Neuronal stem cell (in vitro differentiated cells): ENCODE results near the gene RTN4.

ENCODE experiments used
- DNase-seq: peaks from one replicate; pipeline ENCODE4 v3.0.0-alpha.2; 2013; ENCODE audit warnings: low spot score
- H2AFZ ChIP-seq: one replicate; pipeline ENCODE4 v1.6.1; 2013; ENCODE audit warnings: mild to moderate bottlenecking, low read length, inconsistent platforms
- H2AK5ac ChIP-seq: 2 replicates; pipeline ENCODE4 v1.6.1; 2013; ENCODE audit warnings: low read depth, mild to moderate bottlenecking, inconsistent platforms, low read length, moderate library complexity, mixed read lengths
- H2BK120ac ChIP-seq: 2 replicates; pipeline ENCODE4 v1.6.1; 2013; ENCODE audit warnings: low read depth, mild to moderate bottlenecking, inconsistent platforms, low read length, moderate library complexity, mixed read lengths
- H2BK12ac ChIP-seq: one replicate; pipeline ENCODE4 v1.6.1; 2013; ENCODE audit warnings: low read length, inconsistent platforms
- H2BK15ac ChIP-seq: 2 replicates; pipeline ENCODE4 v1.6.1; 2013; ENCODE audit warnings: mild to moderate bottlenecking, low read length, inconsistent platforms, mixed read lengths
- H2BK5ac ChIP-seq: one replicate; pipeline ENCODE4 v1.6.1; 2013; ENCODE audit warnings: inconsistent platforms, mild to moderate bottlenecking, low read length, moderate library complexity
- H3K14ac ChIP-seq: one replicate; pipeline ENCODE4 v1.6.1; 2013; ENCODE audit warnings: low read length, inconsistent platforms
- H3K18ac ChIP-seq: 2 replicates; pipeline ENCODE4 v1.6.1; 2013; ENCODE audit warnings: low read length, inconsistent platforms
- H3K23ac ChIP-seq: 2 replicates; pipeline ENCODE4 v1.6.1; 2013; ENCODE audit warnings: low read depth, mild to moderate bottlenecking, mixed read lengths, low read length, inconsistent platforms; ENCODE audit not compliant: poor library complexity
- H3K27ac ChIP-seq: replicated peaks from 3 replicates; pipeline ENCODE4 v1.5.1; 2013; ENCODE audit warnings: low read length, inconsistent platforms
- H3K27me3 ChIP-seq, 3 experiments: 2 replicates each; pipeline ENCODE4 v1.6.1; 2013; ENCODE audit warnings: low read length in 3 of 3, mild to moderate bottlenecking in 2 of 3, inconsistent platforms in 1 of 3, low read depth in 1 of 3, mixed read lengths in 1 of 3, moderate library complexity in 1 of 3; ENCODE audit not compliant: control insufficient read depth in 3 of 3, insufficient read depth in 3 of 3
- H3K36me3 ChIP-seq, 2 donors: replicated peaks in 1 of 2; 2 replicates each; pipeline ENCODE4 v1.6.1; 2013; ENCODE audit warnings: low read length in 2 of 2; ENCODE audit not compliant: control insufficient read depth in 2 of 2, insufficient read depth in 2 of 2
- H3K4ac ChIP-seq: 2 replicates; pipeline ENCODE4 v1.6.1; 2013; ENCODE audit warnings: inconsistent platforms, mild to moderate bottlenecking, low read length, moderate library complexity
- H3K4me1 ChIP-seq, 2 donors: 1 replicate in 1 of 2; 2 replicates in 1 of 2; pipeline ENCODE4 v1.6.1; 2013; ENCODE audit warnings: low read length in 2 of 2, low read depth in 1 of 2; ENCODE audit not compliant: control insufficient read depth in 2 of 2, insufficient read depth in 1 of 2
- H3K4me2 ChIP-seq: one replicate; pipeline ENCODE4 v1.6.1; 2013; ENCODE audit warnings: mild to moderate bottlenecking, low read length, inconsistent platforms; ENCODE audit not compliant: insufficient read depth, poor library complexity, severe bottlenecking
- H3K4me3 ChIP-seq, 2 donors: 2 replicates each; pipeline ENCODE4 v1.5.1; 2013; ENCODE audit warnings: low read length in 2 of 2, mild to moderate bottlenecking in 2 of 2, inconsistent platforms in 1 of 2, moderate library complexity in 1 of 2
- H3K79me1 ChIP-seq: one replicate; pipeline ENCODE4 v1.6.1; 2013; ENCODE audit warnings: low read depth, mild to moderate bottlenecking, inconsistent platforms, low read length, moderate library complexity
- H3K9ac ChIP-seq: one replicate; pipeline ENCODE4 v1.6.1; 2013; ENCODE audit warnings: mild to moderate bottlenecking, low read depth, low read length, inconsistent platforms; ENCODE audit not compliant: poor library complexity
- H3K9me3 ChIP-seq, 2 donors: replicated peaks in 1 of 2; 2 replicates each; pipeline versions ENCODE3 to v1.6.1; 2013; ENCODE audit warnings: low read length in 2 of 2, mild to moderate bottlenecking in 2 of 2, inconsistent platforms in 1 of 2, low read depth in 1 of 2, mixed read lengths in 1 of 2, moderate library complexity in 1 of 2; ENCODE audit not compliant: control insufficient read depth in 2 of 2, insufficient read depth in 1 of 2
- H4K8ac ChIP-seq: one replicate; pipeline ENCODE4 v1.6.1; 2013; ENCODE audit warnings: low read depth, mild to moderate bottlenecking, inconsistent platforms, low read length, moderate library complexity
- H4K91ac ChIP-seq: one replicate; pipeline ENCODE4 v1.6.1; 2013; ENCODE audit warnings: low read length, low read depth, mild to moderate bottlenecking, inconsistent platforms; ENCODE audit not compliant: poor library complexity
- WGBS, 2 donors: extraction: QIAGEN DNeasy Blood & Tissue Kit; methylation state at CpG; one replicate each; pipeline ENCODE4 v1.1.7; 2013; ENCODE audit warnings: missing lambda C conversion rate in 2 of 2, mixed read lengths in 1 of 2; ENCODE audit not compliant: insufficient read length in 2 of 2, insufficient replicate concordance in 1 of 2; ENCODE audit errors: extremely low coverage in 2 of 2; 5-methylcytosine and 5-hydroxymethylcytosine counted together

RTN4 gene

DNA sequence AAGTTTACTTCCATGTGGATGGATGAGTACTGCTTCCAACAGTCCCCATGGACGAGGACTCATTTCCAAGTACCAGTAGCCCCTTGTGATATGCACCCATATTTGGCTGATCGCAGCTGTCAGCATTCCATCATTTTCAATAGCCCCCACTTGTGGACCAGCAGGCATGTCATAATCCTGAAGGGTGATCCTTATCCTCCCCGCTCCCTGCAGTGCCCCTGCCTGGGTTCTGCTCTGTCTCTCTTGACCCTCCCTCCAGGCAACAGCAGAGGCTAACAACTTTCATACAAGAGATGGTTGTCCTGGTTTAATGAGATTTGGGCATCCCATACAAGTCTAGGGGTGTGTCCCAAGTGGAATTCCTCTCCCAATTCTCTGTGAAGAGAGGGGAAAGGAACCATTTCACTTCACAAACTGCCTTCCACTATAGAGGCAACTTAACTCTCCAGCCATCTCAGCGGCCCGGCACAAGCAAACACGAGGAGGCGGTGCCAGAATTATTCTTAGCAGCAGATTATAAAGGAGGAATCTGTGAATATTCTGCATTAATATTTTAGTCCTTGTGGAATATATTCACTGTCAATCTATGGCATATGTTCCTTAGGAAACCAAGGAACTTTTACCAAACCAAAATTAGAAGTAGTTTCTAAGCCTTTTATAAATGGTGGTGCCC lies 110.7 kb downstream of the RTN4 start:
- H3K36me3 ChIP-seq: no peaks in the 10 kb centered on the region
- no peak overlapping the region for H4K91ac ChIP-seq
- no peak for DNase-seq
- no peak overlapping the region for H3K4me3 ChIP-seq
- H3K14ac ChIP-seq: no peak overlapping the region
- peaks cover 0 to 4% of the 10 kb centered on the region in 2 donors for H3K4me1 ChIP-seq
- H2BK12ac ChIP-seq: no peak overlapping the region
- no peak overlapping the region for H3K9ac ChIP-seq
- H3K18ac ChIP-seq: no peak overlapping the region
- H3K79me1 ChIP-seq: no peaks in the 10 kb centered on the region
- peaks cover 0 to 2% of the 10 kb centered on the region in 2 donors for H3K9me3 ChIP-seq
- no peak overlapping the region for H2AK5ac ChIP-seq
- peaks cover 0 to 4% (median 0%) of the 10 kb centered on the region in 3 experiments for H3K27me3 ChIP-seq
- H3K4me2 ChIP-seq: no peak overlapping the region
- H3K27ac ChIP-seq: no peak overlapping the region
- H3K4ac ChIP-seq: no peak overlapping the region
- no peak overlapping the region for H2BK5ac ChIP-seq
- no CpG with 5 or more reads among the region's 7 CpGs for WGBS, 2 donors
- H2AFZ ChIP-seq: no peak overlapping the region
- H2BK15ac ChIP-seq: no peak overlapping the region
- no peak overlapping the region for H4K8ac ChIP-seq
- H2BK120ac ChIP-seq: no peak overlapping the region
- H3K23ac ChIP-seq: no peak overlapping the region

GRCh38 chr2:54936766-54937165 lies 113.5 kb downstream of the RTN4 start:
- Histone ChIP-seq H2BK15ac (no peak overlapping the region), H4K91ac (no peak overlapping the region), H2AK5ac (no peak overlapping the region), H4K8ac (no peak overlapping the region), H3K18ac (no peak overlapping the region), H3K9ac (no peak overlapping the region), H3K79me1 (no peaks in the 10 kb centered on the region), H3K4ac (no peak overlapping the region), H2AFZ (no peak overlapping the region), H3K14ac (no peak overlapping the region), H3K27ac (no peak overlapping the region), H3K23ac (no peak overlapping the region), H3K27me3 (peaks cover 0 to 4% (median 0%) of the 10 kb centered on the region in 3 experiments), H2BK5ac (no peak overlapping the region), H3K9me3 (peaks cover 0 to 2% of the 10 kb centered on the region in 2 donors), H2BK120ac (no peak overlapping the region), H3K4me3 (no peak overlapping the region), H3K36me3 (no peaks in the 10 kb centered on the region), H3K4me1 (peaks cover 0 to 4% of the 10 kb centered on the region in 2 donors), H2BK12ac (no peak overlapping the region), H3K4me2 (no peak overlapping the region)
- WGBS, 2 donors: no CpG with 5 or more reads among the region's 8 CpGs
- no peak for DNase-seq

GRCh38 chr2:54935389-54935788 lies 114.9 kb downstream of the RTN4 start:
- H2BK120ac ChIP-seq: no peak overlapping the region
- H3K14ac ChIP-seq: no peak overlapping the region
- H3K18ac ChIP-seq: no peak overlapping the region
- H3K23ac ChIP-seq: no peak overlapping the region
- no peaks in the 10 kb centered on the region for H3K4me1 ChIP-seq
- H3K27ac ChIP-seq: no peak overlapping the region
- no peaks in the 10 kb centered on the region for H3K36me3 ChIP-seq
- H2BK15ac ChIP-seq: no peak overlapping the region
- H4K8ac ChIP-seq: no peak overlapping the region
- no CpG with 5 or more reads among the region's 4 CpGs for WGBS, 2 donors
- H4K91ac ChIP-seq: no peak overlapping the region
- DNase-seq: no peak
- H2AK5ac ChIP-seq: no peak overlapping the region
- H3K4me2 ChIP-seq: no peak overlapping the region
- H3K9me3 ChIP-seq: peaks cover 0 to 2% of the 10 kb centered on the region in 2 donors
- no peaks in the 10 kb centered on the region for H3K79me1 ChIP-seq
- H2AFZ ChIP-seq: no peak overlapping the region
- H2BK5ac ChIP-seq: no peak overlapping the region
- no peak overlapping the region for H3K9ac ChIP-seq
- H3K27me3 ChIP-seq: peaks cover 0 to 4% (median 0%) of the 10 kb centered on the region in 3 experiments
- no peak overlapping the region for H3K4me3 ChIP-seq
- H3K4ac ChIP-seq: no peak overlapping the region
- H2BK12ac ChIP-seq: no peak overlapping the region

GRCh38 chr2:54931473-54931872 lies 118.8 kb downstream of the RTN4 start:
- no peak overlapping the region for H2BK12ac ChIP-seq
- no peak overlapping the region for H3K4me3 ChIP-seq
- H3K9ac ChIP-seq: no peak overlapping the region
- H3K23ac ChIP-seq: no peak overlapping the region
- no peaks in the 10 kb centered on the region for H3K79me1 ChIP-seq
- no peak overlapping the region for H2BK5ac ChIP-seq
- no peak overlapping the region for H3K27ac ChIP-seq
- no peak overlapping the region for H3K4me2 ChIP-seq
- no peak overlapping the region for H2BK120ac ChIP-seq
- peaks cover 2 to 4% of the 10 kb centered on the region in 2 donors for H3K9me3 ChIP-seq
- no peak overlapping the region for H4K91ac ChIP-seq
- H3K4ac ChIP-seq: no peak overlapping the region
- DNase-seq: no peak
- H4K8ac ChIP-seq: no peak overlapping the region
- H3K4me1 ChIP-seq: no peaks in the 10 kb centered on the region
- WGBS, 2 donors: no CpG with 5 or more reads among the region's 6 CpGs
- H3K18ac ChIP-seq: no peak overlapping the region
- no peak overlapping the region for H2AK5ac ChIP-seq
- H3K14ac ChIP-seq: no peak overlapping the region
- no peak overlapping the region for H2AFZ ChIP-seq
- peaks cover 0 to 6% (median 0%) of the 10 kb centered on the region in 3 experiments for H3K27me3 ChIP-seq
- no peak overlapping the region for H2BK15ac ChIP-seq
- no peaks in the 10 kb centered on the region for H3K36me3 ChIP-seq
